HL-60 (cell line): ENCODE data around the gene DSN1.

ENCODE experiments used
- DNase-seq, 2 experiments: peaks; one replicate each; pipeline ENCODE4 v3.0.0-alpha.2; 2010 to 2020; ENCODE audit warnings: low read depth in 1 of 2, low spot score in 1 of 2
- H3K27ac ChIP-seq: fragments of 250-450 bp; sonication (Bioruptor Pico); replicated peaks from 2 replicates; pipeline ENCODE4 v1.5.1; 2020; ENCODE audit warnings: mild to moderate bottlenecking, moderate library complexity
- H3K27me3 ChIP-seq: fragments of 250-450 bp; sonication (Bioruptor Pico); 2 replicates; pipeline ENCODE4 v1.5.1; 2021; ENCODE audit warnings: mild to moderate bottlenecking, moderate library complexity; ENCODE audit not compliant: insufficient read depth, poor library complexity, severe bottlenecking
- H3K4me3 ChIP-seq: replicated peaks from 2 replicates; pipeline ENCODE4 v1.5.1; 2011; ENCODE audit warnings: mild to moderate bottlenecking, control low read depth, low read length; ENCODE audit not compliant: insufficient read depth
- CTCF ChIP-seq: IDR thresholded peaks from one replicate; pipeline ENCODE4 v1.5.1; 2011; ENCODE audit warnings: low read length, control low read depth, inconsistent platforms; ENCODE audit not compliant: insufficient read depth
- GABPA ChIP-seq: IDR thresholded peaks from 2 replicates; pipeline ENCODE4 v1.6.1; 2012; ENCODE audit warnings: low read depth
- POLR2AphosphoS5 ChIP-seq: IDR thresholded peaks from 2 replicates; pipeline ENCODE4 v1.6.1; 2012; ENCODE audit warnings: low read depth
- REST ChIP-seq: IDR thresholded peaks from 2 replicates; pipeline ENCODE4 v1.6.1; 2012; ENCODE audit warnings: low read depth; ENCODE audit not compliant: insufficient replicate concordance
- SPI1 ChIP-seq: IDR thresholded peaks from 2 replicates; pipeline ENCODE4 v1.6.1; 2012; ENCODE audit warnings: low read depth, mild to moderate bottlenecking, borderline replicate concordance

Gene DSN1

GRCh38 chr20:36818185-36818584 is 44.6 kb upstream of the DSN1 start:
- no peak overlapping the region for H3K27ac ChIP-seq
- no peak overlapping the region for H3K4me3 ChIP-seq
- no peak for TF ChIP-seq SPI1
- TF ChIP-seq POLR2AphosphoS5, result no peak
- TF ChIP-seq REST, result no peak
- TF ChIP-seq CTCF, result no peak
- TF ChIP-seq GABPA, result no peak
- no peaks in the 10 kb centered on the region for H3K27me3 ChIP-seq
- no peak for DNase-seq

GRCh38 chr20:36817496-36817895 is 43.9 kb upstream of the DSN1 start:
- Histone ChIP-seq H3K4me3 (no peak overlapping the region), H3K27ac (no peak overlapping the region), H3K27me3 (no peaks in the 10 kb centered on the region)
- no peak for DNase-seq
- TF ChIP-seq SPI1, result no peak
- TF ChIP-seq CTCF, result no peak

GRCh38 chr20:36815454-36816091 is 42.0 kb upstream of the DSN1 start:
- DNase-seq, result no peak
- Histone ChIP-seq H3K27me3 (no peaks in the 10 kb centered on the region), H3K4me3 (no peak overlapping the region), H3K27ac (no peak overlapping the region)
- no peak for TF ChIP-seq REST
- TF ChIP-seq GABPA, result no peak
- TF ChIP-seq POLR2AphosphoS5, result no peak

- H3K4me3 ChIP-seq, result no peak overlapping the region
- no peaks in the 10 kb centered on the region for H3K27me3 ChIP-seq
- TF ChIP-seq REST, result no peak
- TF ChIP-seq POLR2AphosphoS5, result no peak
- no peak for TF ChIP-seq CTCF
- no peak for TF ChIP-seq GABPA
- TF ChIP-seq SPI1, result no peak
- no peak for DNase-seq
- no peak overlapping the region for H3K27ac ChIP-seq
Measured at GRCh38 chr20:36812594-36813463, 39.3 kb upstream of the DSN1 start.
